Right atrium auricular region (tissue), 2 donors: Measurements from ENCODE around the gene LEPROT. TPM values are rescaled to one million over a fixed set of nuclear protein-coding genes. Genes with fewer than 3 reads are reported as not detected.

ENCODE experiments used
- DNase-seq: peaks from one replicate; pipeline ENCODE4 v3.0.0-alpha.2; 2019; ENCODE audit warnings: low spot score
- H3K27ac ChIP-seq, 2 donors: fragments of 200-600 bp; sonication (generic); 1 replicate in 1 of 2; 2 replicates in 1 of 2; pipeline ENCODE4 v1.5.1; 2016 to 2019
- H3K27me3 ChIP-seq, 2 donors: fragments of 200-600 bp; sonication (generic); one replicate each; pipeline versions ENCODE4 v1.5.1 to v1.6.0; 2017 to 2019
- H3K36me3 ChIP-seq: fragments of 200-600 bp; sonication (generic); one replicate; pipeline ENCODE4 v1.5.1; 2016
- H3K4me1 ChIP-seq, 2 donors: fragments of 200-600 bp; sonication (generic); one replicate each; pipeline versions ENCODE4 v1.5.1 to v1.6.0; 2017 to 2019
- H3K4me3 ChIP-seq, 2 donors: fragments of 200-600 bp; sonication (generic); 1 replicate in 1 of 2; 2 replicates in 1 of 2; pipeline ENCODE4 v1.5.1; 2017 to 2019; ENCODE audit warnings: mild to moderate bottlenecking in 1 of 2, moderate library complexity in 1 of 2
- H3K9me3 ChIP-seq, 2 donors: fragments of 200-600 bp; sonication (generic); one replicate each; pipeline ENCODE4 v1.5.1; 2019
- CTCF ChIP-seq, 2 donors: fragments of 200-600 bp; sonication (generic); IDR thresholded peaks; one replicate each; pipeline ENCODE4 v1.5.1; 2019; ENCODE audit warnings: antibody characterized with exemption in 2 of 2
- total RNA-seq, 2 donors: library from RNA; depleted of rRNA; stranded (reverse); fragments of >200 nt; gene quantifications; one replicate each; pipeline ENCODE4 v1.1.0, GENCODE V29; 2016

The LEPROT gene
- total RNA-seq, 2 donors from 2014 or later: 42.7 to 44.6 TPM

GRCh38 chr1:65429806-65430205, 9.3 kb downstream of the LEPROT start:
- Histone ChIP-seq H3K9me3 (no peaks in the 10 kb centered on the region), H3K4me3 (no peak overlapping the region), H3K36me3 (peaks cover 40% of the 10 kb centered on the region), H3K27me3 (no peaks in the 10 kb centered on the region), H3K27ac (peak overlapping the region; percentile 23 to 61), H3K4me1 (peaks cover 0 to 10% of the 10 kb centered on the region in 2 donors)
- no peak for TF ChIP-seq CTCF (IDR thresholded peaks at IDR 0.05)
- no peak for DNase-seq

GRCh38 chr1:65431111-65431705, 10.7 kb downstream of the LEPROT start:
- TF ChIP-seq CTCF (IDR thresholded peaks at IDR 0.05): peak; percentile 42 to 73
- no peaks in the 10 kb centered on the region for H3K9me3 ChIP-seq
- H3K36me3 ChIP-seq: peaks cover 26% of the 10 kb centered on the region
- H3K4me1 ChIP-seq: peaks cover 0 to 10% of the 10 kb centered on the region in 2 donors
- H3K27me3 ChIP-seq: no peaks in the 10 kb centered on the region
- no peak overlapping the region for H3K4me3 ChIP-seq
- DNase-seq: no peak
- H3K27ac ChIP-seq: peak overlapping the region in 1 of 2 donors; percentile 61

- TF ChIP-seq CTCF (IDR thresholded peaks at IDR 0.05): no peak
- H3K9me3 ChIP-seq: no peaks in the 10 kb centered on the region
- DNase-seq: no peak
- H3K4me1 ChIP-seq: peaks cover 0 to 10% of the 10 kb centered on the region in 2 donors
- H3K36me3 ChIP-seq: peaks cover 9% of the 10 kb centered on the region
- H3K4me3 ChIP-seq: no peak overlapping the region
- no peaks in the 10 kb centered on the region for H3K27me3 ChIP-seq
- no peak overlapping the region for H3K27ac ChIP-seq
These were observed 12.4 kb downstream of the LEPROT start for GRCh38 chr1:65432918-65433317.

GRCh38 chr1:65434255-65434654, 13.8 kb downstream of the LEPROT start:
- Histone ChIP-seq H3K27me3 (no peaks in the 10 kb centered on the region), H3K9me3 (no peaks in the 10 kb centered on the region), H3K4me3 (no peak overlapping the region), H3K27ac (no peak overlapping the region), H3K4me1 (peaks cover 0 to 10% of the 10 kb centered on the region in 2 donors), H3K36me3 (peaks cover 9% of the 10 kb centered on the region)
- no peak for TF ChIP-seq CTCF (IDR thresholded peaks at IDR 0.05)
- no peak for DNase-seq

- TF ChIP-seq CTCF (IDR thresholded peaks at IDR 0.05): no peak
- no peaks in the 10 kb centered on the region for H3K9me3 ChIP-seq
- no peak for DNase-seq
- H3K4me3 ChIP-seq: no peak overlapping the region
- no peak overlapping the region for H3K27ac ChIP-seq
- H3K27me3 ChIP-seq: no peaks in the 10 kb centered on the region
- peaks cover 9% of the 10 kb centered on the region for H3K36me3 ChIP-seq
- peaks cover 0 to 10% of the 10 kb centered on the region in 2 donors for H3K4me1 ChIP-seq
These were observed 14.3 kb downstream of the LEPROT start for GRCh38 chr1:65434760-65435159.

- no peak for DNase-seq
- Histone ChIP-seq H3K4me3 (no peak overlapping the region), H3K4me1 (peaks cover 0 to 9% of the 10 kb centered on the region in 2 donors), H3K27ac (no peak overlapping the region), H3K9me3 (no peaks in the 10 kb centered on the region), H3K27me3 (no peaks in the 10 kb centered on the region), H3K36me3 (peaks cover 9% of the 10 kb centered on the region)
- no peak for TF ChIP-seq CTCF (IDR thresholded peaks at IDR 0.05)
These were observed 15.5 kb downstream of the LEPROT start for GRCh38 chr1:65435987-65436386.
